NOMO-1 treated with dmso at 0.1 percent for 144 hours (cell line): Measurements from ENCODE around the gene REXO1.

Experiments used
- DNase-seq: peaks from one replicate; lab custom pipeline; 2025; ENCODE audit not compliant: unreplicated experiment; lab: John Stamatoyannopoulos, UW

The REXO1 gene

DNA sequence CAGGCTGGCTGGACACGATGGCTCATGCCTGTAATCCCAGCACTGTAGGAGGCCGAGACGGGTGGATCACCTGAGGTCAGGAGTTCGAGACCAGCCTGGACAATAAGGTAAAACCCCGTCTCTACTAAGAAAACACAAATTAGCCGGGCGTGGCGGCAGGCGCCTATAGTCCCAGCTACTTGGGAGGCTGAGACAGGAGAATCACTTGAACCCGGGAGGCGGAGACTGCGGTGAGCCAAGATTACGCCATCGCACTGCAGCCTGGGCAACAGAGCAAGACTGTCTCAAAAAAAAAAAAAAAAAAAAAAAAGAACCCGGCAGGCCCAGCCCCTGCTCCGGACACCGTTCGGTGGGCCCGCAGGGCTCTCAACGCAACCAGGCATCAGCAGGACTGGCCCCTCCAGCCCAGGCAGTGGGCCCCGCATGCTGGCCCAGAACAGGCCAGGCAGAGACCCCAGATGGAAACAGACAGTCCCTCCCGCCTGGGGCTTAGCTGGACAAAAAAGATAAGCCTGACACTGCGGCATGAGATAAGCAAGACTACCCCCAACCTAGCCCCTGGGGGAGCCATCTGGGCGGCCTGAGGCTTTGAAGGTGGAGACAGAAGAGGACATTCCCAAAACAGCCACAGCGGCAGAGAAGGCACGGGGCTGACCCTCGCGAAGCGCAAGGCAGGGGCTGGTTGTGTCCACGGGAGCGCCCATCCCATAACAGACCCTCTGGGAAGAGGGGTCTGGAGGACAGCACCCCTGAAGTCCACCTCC lies 11.6 kb downstream of the REXO1 start:
- no peak for DNase-seq

GRCh38 chr19:1833540-1833939 lies 14.7 kb downstream of the REXO1 start:
- DNase-seq: no peak

DNA sequence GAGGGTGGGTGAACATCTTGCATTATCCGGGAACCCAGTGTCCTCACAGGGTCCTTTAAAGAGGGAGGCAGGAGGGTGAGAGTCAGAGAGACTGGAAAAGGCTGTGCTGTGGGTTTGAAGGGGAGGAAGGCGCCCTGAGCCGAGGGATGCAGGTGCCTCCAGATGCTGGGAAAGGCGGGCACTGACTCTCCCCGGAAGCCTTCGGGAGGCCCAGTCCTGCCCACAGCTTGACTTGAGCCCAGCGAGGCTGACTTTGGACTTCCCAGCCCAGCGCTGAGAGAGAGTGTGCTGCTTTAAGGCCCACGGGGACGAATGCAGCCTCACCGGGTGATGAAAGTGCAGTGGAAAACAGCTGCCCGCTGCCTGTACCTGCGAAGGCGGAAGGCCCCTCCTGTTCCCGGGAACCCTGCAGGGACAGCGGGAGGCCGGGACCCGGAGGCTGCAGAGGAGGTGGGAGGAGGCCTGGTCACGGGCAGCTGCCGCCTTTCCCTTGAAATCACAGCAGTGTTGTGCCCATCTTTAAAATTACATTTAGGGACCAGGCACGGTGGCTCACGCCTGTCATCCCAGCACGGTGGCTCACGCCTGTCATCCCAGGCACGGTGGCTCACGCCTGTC lies 16.1 kb downstream of the REXO1 start:
- DNase-seq: no peak

GRCh38 chr19:1830978-1831377 lies 17.3 kb downstream of the REXO1 start:
- no peak for DNase-seq

- no peak for DNase-seq
These were observed 17.7 kb downstream of the REXO1 start for GRCh38 chr19:1830568-1830967.

DNA sequence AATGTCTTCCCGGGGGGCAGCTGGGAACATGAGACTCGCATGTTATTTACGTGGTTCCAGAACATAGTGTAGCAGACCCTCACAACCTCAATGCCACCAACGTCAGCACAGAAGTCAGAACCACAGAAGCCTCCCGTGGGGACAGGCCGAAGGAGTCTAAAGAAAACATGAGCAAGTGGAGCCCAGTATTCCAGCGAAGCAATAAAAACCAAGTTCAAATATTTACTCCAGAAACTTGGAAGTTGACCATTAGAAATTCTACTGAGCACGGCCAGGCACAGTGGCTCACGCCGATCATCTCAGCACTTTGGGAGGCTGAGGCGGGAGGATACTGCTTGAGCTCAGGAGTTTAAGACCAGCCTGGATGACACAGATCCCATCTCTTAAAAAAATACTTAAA lies 18.3 kb downstream of the REXO1 start:
- DNase-seq: no peak

DNA sequence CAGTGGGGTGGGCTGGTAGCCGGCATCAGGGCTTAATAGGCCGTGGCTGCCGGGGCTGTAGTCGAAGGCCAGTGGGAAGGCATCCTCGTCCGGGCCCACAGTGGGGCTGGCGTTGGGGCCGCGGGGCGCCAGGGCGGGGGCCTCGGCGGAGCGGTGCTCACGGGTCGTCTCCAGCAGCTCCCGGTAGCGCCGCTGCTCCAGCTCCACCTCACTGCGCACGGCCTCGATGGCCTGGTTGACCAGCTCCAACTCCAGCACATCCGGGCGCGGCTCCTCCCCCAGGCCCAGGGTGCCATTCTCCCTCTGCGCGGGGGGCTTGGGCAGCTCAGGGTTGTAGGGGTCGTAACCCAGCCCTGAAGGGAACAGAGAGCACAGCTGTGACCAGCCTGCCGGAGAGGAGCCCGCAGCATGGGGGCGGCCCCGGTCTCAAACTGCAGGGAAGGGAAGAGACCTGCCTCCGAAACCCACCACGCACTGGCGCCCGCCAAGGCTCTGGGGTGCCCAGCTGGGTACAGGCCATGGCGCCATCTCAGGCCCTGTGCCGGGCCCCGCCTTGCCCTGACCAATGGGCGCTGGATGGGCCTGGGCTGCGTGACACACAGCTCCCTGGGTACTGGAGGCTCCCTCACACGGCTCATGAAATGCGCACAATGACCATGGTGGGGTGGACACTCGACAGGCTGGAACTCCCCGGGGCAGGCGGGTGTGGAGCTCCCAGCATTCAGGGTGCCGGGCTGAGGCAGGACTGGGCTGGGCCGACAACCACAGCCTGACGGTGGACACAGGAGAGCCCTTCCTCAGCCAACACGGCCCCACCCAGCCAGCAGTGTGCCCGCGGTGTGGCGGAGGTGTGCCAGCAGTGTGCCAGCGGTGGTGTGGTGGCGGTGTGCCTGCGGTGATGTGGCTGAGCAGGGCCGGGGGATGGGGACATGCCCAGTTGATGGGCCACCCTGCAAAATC lies 19.7 kb downstream of the REXO1 start:
- no peak for DNase-seq

DNA sequence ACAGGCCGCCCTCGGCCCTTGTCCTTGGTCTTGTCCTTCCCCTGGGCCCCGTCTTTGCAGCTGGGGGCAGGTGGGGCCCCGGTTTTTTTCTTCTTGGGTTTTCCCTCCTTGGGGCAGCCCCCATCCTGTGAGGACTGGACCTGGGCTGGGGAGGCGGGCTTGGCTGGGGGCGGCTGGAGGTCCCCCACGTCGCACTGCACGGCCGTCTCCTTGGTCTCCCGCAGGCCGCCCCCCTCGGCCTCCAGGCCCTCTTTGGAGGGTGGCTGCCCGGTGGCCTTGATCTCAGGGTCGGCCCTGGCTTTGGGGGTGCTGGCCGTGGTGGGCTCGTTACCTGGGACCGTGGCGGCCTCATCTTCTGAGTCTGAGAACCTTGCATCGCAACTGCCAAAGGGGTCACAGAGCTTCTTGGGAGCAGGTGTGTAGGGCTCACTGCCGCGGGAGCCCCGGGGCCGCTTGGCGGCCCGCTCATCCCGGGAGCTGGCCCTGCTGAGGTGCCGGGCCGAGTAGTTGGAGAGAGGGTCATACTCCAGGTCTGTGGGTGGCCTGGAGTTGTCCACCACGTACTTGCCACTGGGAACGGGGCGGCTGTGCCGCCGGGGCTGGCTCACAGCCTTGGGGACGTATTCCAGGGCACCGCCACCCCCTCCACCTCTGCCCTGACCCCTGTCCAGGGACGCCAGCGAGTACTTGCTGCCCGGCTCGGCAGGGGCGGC lies 20.6 kb downstream of the REXO1 start:
- no peak for DNase-seq

- no peak for DNase-seq
These were observed 21.4 kb downstream of the REXO1 start for GRCh38 chr19:1826557-1827521.

- DNase-seq: no peak
These were observed 22.2 kb downstream of the REXO1 start for GRCh38 chr19:1825909-1826556.

DNA sequence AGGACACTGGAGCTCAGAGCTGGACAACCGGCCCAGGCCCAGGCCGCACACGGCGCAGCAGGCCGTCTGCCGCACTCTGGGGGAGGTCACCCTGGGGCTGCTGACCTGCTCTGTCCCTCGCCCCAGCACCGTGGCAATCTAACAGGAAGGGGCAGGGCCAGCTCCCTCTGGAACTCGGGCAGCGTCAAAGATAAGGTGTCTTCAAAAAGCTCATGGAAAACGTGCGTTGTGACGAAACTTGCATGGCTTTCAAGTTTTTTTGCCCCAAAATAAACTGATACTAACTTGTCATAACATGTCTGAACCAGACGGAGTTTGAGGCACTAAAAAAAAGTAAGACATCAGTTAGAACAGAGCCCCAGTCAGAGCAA lies 24.0 kb downstream of the REXO1 start:
- DNase-seq: no peak

GRCh38 chr19:1823539-1824251 lies 24.6 kb downstream of the REXO1 start:
- no peak for DNase-seq

GRCh38 chr19:1823020-1823419 lies 25.3 kb downstream of the REXO1 start:
- no peak for DNase-seq

GRCh38 chr19:1822210-1822609 lies 26.1 kb downstream of the REXO1 start:
- DNase-seq: no peak

DNA sequence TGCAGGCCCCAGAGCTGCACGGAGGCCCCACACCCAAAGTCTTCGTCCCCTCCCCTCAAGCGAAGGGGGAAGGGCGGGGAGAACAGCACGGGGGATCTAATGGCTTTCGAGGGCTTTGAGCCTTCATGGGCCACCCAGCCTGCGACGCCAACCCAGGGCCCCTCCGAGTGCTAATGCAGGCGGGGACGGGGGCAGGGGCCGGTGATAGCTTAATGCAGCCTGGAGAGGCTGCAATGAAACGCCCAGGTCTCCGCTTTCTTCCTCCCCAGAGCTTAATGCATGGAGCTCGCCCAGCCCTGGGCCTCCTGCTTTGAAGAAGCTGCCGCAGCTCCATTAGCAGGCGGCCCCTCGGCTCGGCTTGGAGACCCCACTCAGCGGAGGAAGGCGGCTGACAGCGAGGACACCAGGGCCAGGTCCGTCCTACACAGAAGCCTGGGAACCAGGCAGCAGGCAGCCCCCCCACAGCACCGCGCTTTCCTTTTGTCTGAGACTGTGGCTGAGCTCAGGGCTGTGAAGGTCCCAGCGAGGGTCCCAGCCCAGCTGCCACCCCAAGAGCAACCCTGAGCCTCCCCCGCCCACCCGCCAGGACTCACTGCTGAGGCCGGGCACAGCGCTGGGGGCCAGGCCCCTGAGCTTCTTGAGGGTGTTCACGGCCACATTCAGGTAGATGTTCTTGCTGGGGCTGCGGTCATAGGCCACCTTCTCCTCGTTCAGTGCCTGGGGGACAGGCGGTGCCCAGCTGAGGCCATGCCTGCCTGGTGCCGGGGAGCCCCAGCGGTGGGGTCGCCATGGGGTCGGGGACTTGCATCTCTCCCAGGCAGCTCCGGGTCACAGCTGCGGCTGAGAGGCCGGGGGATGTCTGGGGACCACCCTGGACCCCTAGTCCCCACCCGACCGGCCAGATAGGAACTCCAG lies 28.7 kb downstream of the REXO1 start:
- no peak for DNase-seq

DNA sequence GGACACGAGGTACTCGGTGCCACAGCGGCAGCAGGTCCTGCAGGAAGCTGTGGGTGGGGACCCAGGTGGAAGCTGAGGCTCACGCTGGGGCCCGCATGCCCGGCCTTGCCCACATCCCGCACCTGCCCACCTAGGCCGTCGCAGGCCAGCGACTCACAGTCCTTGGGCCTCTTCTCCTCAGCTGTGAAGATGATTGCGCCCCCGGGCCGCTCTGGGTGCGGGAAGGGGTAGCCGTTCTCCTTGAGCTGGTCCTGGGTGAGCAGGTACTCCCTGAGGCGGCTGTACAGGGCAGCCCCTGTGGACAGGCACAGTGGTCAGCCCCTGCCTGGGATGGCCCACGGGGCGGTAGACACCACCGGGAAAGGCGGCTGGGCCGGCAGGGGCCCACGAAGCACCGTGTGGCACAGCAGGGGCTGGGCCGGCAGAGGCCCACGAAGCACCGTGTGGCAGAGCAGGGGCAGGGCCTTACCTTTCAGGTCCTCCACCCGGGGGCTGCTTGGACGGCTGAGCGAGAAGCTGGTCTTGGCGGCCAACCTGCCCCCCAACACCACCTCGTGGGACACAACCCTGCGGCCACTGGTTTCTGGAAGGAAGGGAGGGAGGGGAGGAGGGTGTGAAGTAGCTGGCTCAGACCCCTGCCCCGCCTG lies 29.6 kb downstream of the REXO1 start:
- DNase-seq: no peak

- no peak for DNase-seq
These were observed 30.6 kb downstream of the REXO1 start for GRCh38 chr19:1817553-1818179.
